Subcutaneous abdominal adipose tissue (tissue), 5 donors: ENCODE results near the gene CACNA1S.

Experiments used
- H3K27ac ChIP-seq: one replicate; pipeline ENCODE4 v1.7.0; 2013; ENCODE audit warnings: low read depth, mild to moderate bottlenecking, inconsistent platforms, low read length, moderate library complexity
- H3K27me3 ChIP-seq, 5 donors: one replicate each; pipeline ENCODE4 v1.7.0; 2013; ENCODE audit warnings: low read length in 5 of 5, inconsistent platforms in 1 of 5; ENCODE audit not compliant: control insufficient read depth in 5 of 5, insufficient read depth in 4 of 5
- H3K36me3 ChIP-seq, 5 donors: one replicate each; pipeline ENCODE4 v1.7.0; 2013; ENCODE audit warnings: low read length in 5 of 5; ENCODE audit not compliant: control insufficient read depth in 5 of 5, insufficient read depth in 5 of 5
- H3K4me1 ChIP-seq, 5 donors: one replicate each; pipeline ENCODE4 v1.7.0; 2013; ENCODE audit warnings: low read length in 5 of 5, mild to moderate bottlenecking in 3 of 5, moderate library complexity in 1 of 5; ENCODE audit not compliant: control insufficient read depth in 5 of 5, insufficient read depth in 5 of 5
- H3K4me3 ChIP-seq, 5 donors: one replicate each; pipeline ENCODE4 v1.7.0; 2013; ENCODE audit warnings: low read length in 5 of 5, low read depth in 1 of 5
- H3K9ac ChIP-seq, 5 donors: one replicate each; pipeline ENCODE4 v1.7.0; 2013; ENCODE audit warnings: low read length in 5 of 5, mild to moderate bottlenecking in 4 of 5, moderate library complexity in 3 of 5
- H3K9me3 ChIP-seq, 5 donors: one replicate each; pipeline ENCODE4 v1.7.0; 2013; ENCODE audit warnings: low read length in 5 of 5; ENCODE audit not compliant: control insufficient read depth in 5 of 5
- donor health status: healthy.
- donor health status: healthy.
- donor health status: healthy.
- donor health status: healthy.
- donor health status: healthy.

Gene CACNA1S

GRCh38 chr1:201119206-201120197, 7.3 kb upstream of the CACNA1S start:
- H3K4me3 ChIP-seq = no peak overlapping the region
- no peaks in the 10 kb centered on the region for H3K36me3 ChIP-seq
- no peaks in the 10 kb centered on the region for H3K9me3 ChIP-seq
- H3K9ac ChIP-seq = no peak overlapping the region
- no peak overlapping the region for H3K27ac ChIP-seq
- H3K4me1 ChIP-seq = peaks cover 0 to 13% (median 8%) of the 10 kb centered on the region in 5 donors
- peaks cover 0 to 15% (median 10%) of the 10 kb centered on the region in 5 donors for H3K27me3 ChIP-seq

GRCh38 chr1:201116091-201116490, 3.9 kb upstream of the CACNA1S start:
- Histone ChIP-seq H3K9me3 (no peaks in the 10 kb centered on the region), H3K27ac (no peak overlapping the region), H3K36me3 (no peaks in the 10 kb centered on the region), H3K27me3 (peaks cover 0 to 27% (median 13%) of the 10 kb centered on the region in 5 donors), H3K9ac (no peak overlapping the region), H3K4me1 (peaks cover 0 to 20% (median 16%) of the 10 kb centered on the region in 5 donors), H3K4me3 (no peak overlapping the region)

GRCh38 chr1:201115390-201115937, 3.2 kb upstream of the CACNA1S start:
- no peak overlapping the region for H3K27ac ChIP-seq

GRCh38 chr1:201114245-201115131, 2.3 kb upstream of the CACNA1S start:
- Histone ChIP-seq H3K27ac (no peak overlapping the region), H3K4me1 (peaks cover 0 to 12% (median 11%) of the 10 kb centered on the region in 5 donors), H3K4me3 (peak overlapping the region in 4 of 5 donors; percentile 61 to 72 (median 68)), H3K9me3 (no peaks in the 10 kb centered on the region), H3K36me3 (no peaks in the 10 kb centered on the region), H3K9ac (peak overlapping the region in 1 of 5 donors; percentile 69), H3K27me3 (peaks cover 0 to 34% (median 16%) of the 10 kb centered on the region in 5 donors)

More at GRCh38 chr1:201115390-201115937, 3.2 kb upstream of the CACNA1S start:
- no peaks in the 10 kb centered on the region for H3K9me3 ChIP-seq
- peaks cover 0 to 28% (median 13%) of the 10 kb centered on the region in 5 donors for H3K27me3 ChIP-seq
- H3K36me3 ChIP-seq = no peaks in the 10 kb centered on the region
- H3K4me3 ChIP-seq = no peak overlapping the region
- H3K9ac ChIP-seq = no peak overlapping the region
- H3K4me1 ChIP-seq = peaks cover 0 to 20% (median 16%) of the 10 kb centered on the region in 5 donors

- Histone ChIP-seq H3K27me3 (peaks cover 0 to 34% (median 16%) of the 10 kb centered on the region in 5 donors), H3K9me3 (no peaks in the 10 kb centered on the region), H3K9ac (peak overlapping the region in 1 of 5 donors; percentile 69), H3K4me1 (peaks cover 0 to 11% (median 10%) of the 10 kb centered on the region in 5 donors), H3K27ac (no peak overlapping the region), H3K36me3 (no peaks in the 10 kb centered on the region), H3K4me3 (peak overlapping the region in 2 of 5 donors; percentile 69 to 72)
Measured at GRCh38 chr1:201113451-201114244, 1.4 kb upstream of the CACNA1S start.

GRCh38 chr1:201112926-201113325, 700 bp upstream of the CACNA1S start:
- Histone ChIP-seq H3K9me3 (no peaks in the 10 kb centered on the region), H3K27me3 (peaks cover 0 to 34% (median 16%) of the 10 kb centered on the region in 5 donors), H3K4me1 (peaks cover 0 to 11% (median 10%) of the 10 kb centered on the region in 5 donors), H3K27ac (no peak overlapping the region), H3K4me3 (no peak overlapping the region), H3K36me3 (no peaks in the 10 kb centered on the region), H3K9ac (no peak overlapping the region)

GRCh38 chr1:201111672-201112071, 554 bp downstream of the CACNA1S start:
- Histone ChIP-seq H3K9me3 (no peaks in the 10 kb centered on the region), H3K36me3 (no peaks in the 10 kb centered on the region), H3K4me1 (peaks cover 0 to 11% (median 10%) of the 10 kb centered on the region in 5 donors), H3K27me3 (peaks cover 0 to 34% (median 16%) of the 10 kb centered on the region in 5 donors), H3K4me3 (no peak overlapping the region), H3K9ac (no peak overlapping the region), H3K27ac (no peak overlapping the region)

GRCh38 chr1:201111156-201111555, 1.1 kb downstream of the CACNA1S start:
- no peaks in the 10 kb centered on the region for H3K9me3 ChIP-seq
- no peak overlapping the region for H3K4me3 ChIP-seq
- H3K4me1 ChIP-seq = peaks cover 0 to 11% (median 10%) of the 10 kb centered on the region in 5 donors
- no peak overlapping the region for H3K9ac ChIP-seq
- no peaks in the 10 kb centered on the region for H3K36me3 ChIP-seq
- H3K27ac ChIP-seq = no peak overlapping the region
- peaks cover 0 to 32% (median 16%) of the 10 kb centered on the region in 5 donors for H3K27me3 ChIP-seq

GRCh38 chr1:201110616-201111015, 1.6 kb downstream of the CACNA1S start:
- Histone ChIP-seq H3K27me3 (peaks cover 0 to 31% (median 16%) of the 10 kb centered on the region in 5 donors), H3K4me1 (peaks cover 0 to 11% (median 10%) of the 10 kb centered on the region in 5 donors), H3K36me3 (no peaks in the 10 kb centered on the region), H3K9me3 (no peaks in the 10 kb centered on the region), H3K9ac (no peak overlapping the region), H3K27ac (no peak overlapping the region), H3K4me3 (no peak overlapping the region)
